Smooth muscle cell (in vitro differentiated cells): ENCODE results near the gene SUGCT. TPM values are rescaled to one million over a fixed set of nuclear protein-coding genes. Genes with fewer than 3 reads are reported as not detected.
"Not testable (repeated sequence)": the region's sequence is repeated elsewhere in the genome, so short reads cannot be mapped to it uniquely, and the experiment has no call there.

Source experiments
- DNase-seq: peaks from one replicate; lab custom pipeline; 2025; ENCODE audit not compliant: unreplicated experiment; lab: John Stamatoyannopoulos, UW
- H2AFZ ChIP-seq: fragments of 200-600 bp; sonication (generic); 2 replicates; pipeline ENCODE4 v1.6.0; 2016; ENCODE audit warnings: antibody characterized with exemption, low read depth, mild to moderate bottlenecking
- H3F3A ChIP-seq: fragments of 200-600 bp; sonication (generic); 2 replicates; pipeline ENCODE4 v1.6.0; 2017; ENCODE audit warnings: antibody characterized with exemption, low read depth
- H3K27ac ChIP-seq: fragments of 200-600 bp; sonication (generic); 2 replicates; pipeline ENCODE4 v1.5.1; 2016; ENCODE audit warnings: low read depth, mild to moderate bottlenecking
- H3K27me3 ChIP-seq: fragments of 200-600 bp; sonication (generic); 2 replicates; pipeline ENCODE4 v1.6.1; 2016; ENCODE audit warnings: low read depth, mild to moderate bottlenecking
- H3K36me3 ChIP-seq: fragments of 200-600 bp; sonication (generic); 2 replicates; pipeline ENCODE4 v1.5.1; 2016; ENCODE audit warnings: low read depth
- H3K4me1 ChIP-seq: fragments of 200-600 bp; sonication (generic); 2 replicates; pipeline ENCODE4 v1.5.1; 2016; ENCODE audit warnings: low read depth
- H3K4me2 ChIP-seq: fragments of 200-600 bp; sonication (generic); 2 replicates; pipeline ENCODE4 v1.6.0; 2016; ENCODE audit warnings: mild to moderate bottlenecking
- H3K4me3 ChIP-seq: fragments of 200-600 bp; sonication (generic); 2 replicates; pipeline ENCODE4 v1.5.1; 2016; ENCODE audit warnings: mild to moderate bottlenecking
- H3K79me2 ChIP-seq: fragments of 200-600 bp; sonication (generic); 2 replicates; pipeline ENCODE4 v1.6.0; 2016; ENCODE audit warnings: low read depth, mild to moderate bottlenecking
- H3K9ac ChIP-seq: fragments of 200-600 bp; sonication (generic); 2 replicates; pipeline ENCODE4 v1.6.0; 2016; ENCODE audit warnings: low read depth
- H3K9me3 ChIP-seq: fragments of 200-600 bp; sonication (generic); replicated peaks from 2 replicates; pipeline ENCODE4 v1.5.1; 2016; ENCODE audit warnings: low read depth
- H4K20me1 ChIP-seq: fragments of 200-600 bp; sonication (generic); 2 replicates; pipeline ENCODE4 v1.6.0; 2016; ENCODE audit warnings: low read depth
- CTCF ChIP-seq: fragments of 200-600 bp; sonication (generic); IDR thresholded peaks from 2 replicates; pipeline ENCODE4 v1.5.1; 2017; ENCODE audit warnings: borderline replicate concordance, mild to moderate bottlenecking, antibody characterized with exemption; ENCODE audit not compliant: insufficient read depth, poor library complexity, severe bottlenecking
- WGBS: methylation state at CpG from one replicate; pipeline ENCODE4 v1.1.7; 2016; ENCODE audit warnings: low lambda C conversion rate; 5-methylcytosine and 5-hydroxymethylcytosine counted together
- polyA plus RNA-seq: library from polyadenylated mRNA; unstranded; fragments of >200 nt; fragmentation: Nextera tagmentation; extraction: Ambion mirVana; gene quantifications from 2 replicates; pipeline ENCODE4 v1.2.1, GENCODE V29; 2016
- total RNA-seq: library from RNA; depleted of rRNA; stranded (reverse); fragments of >200 nt; gene quantifications from 2 replicates; pipeline ENCODE4 v1.2.3, GENCODE V29; 2014

SUGCT gene
- total and polyA plus RNA-seq, 2 experiments from 2014 or later, result 16.9 to 65.8 TPM

- H3F3A ChIP-seq, result no peaks in the 10 kb centered on the region
- no peak overlapping the region for H2AFZ ChIP-seq
- no peaks in the 10 kb centered on the region for H3K36me3 ChIP-seq
- no peak for DNase-seq
- H3K9me3 ChIP-seq, result no peaks in the 10 kb centered on the region
- H3K4me1 ChIP-seq, result no peaks in the 10 kb centered on the region
- no peak overlapping the region for H3K27ac ChIP-seq
- H3K9ac ChIP-seq, result no peak overlapping the region
- TF ChIP-seq CTCF, result no peak
- no peaks in the 10 kb centered on the region for H4K20me1 ChIP-seq
- no peak overlapping the region for H3K4me3 ChIP-seq
- 96% methylated on average over 5 of the region's 5 CpGs for WGBS
- no peak overlapping the region for H3K4me2 ChIP-seq
- H3K27me3 ChIP-seq, result no peaks in the 10 kb centered on the region
- peaks cover 2% of the 10 kb centered on the region for H3K79me2 ChIP-seq
Observed at GRCh38 chr7:40138973-40139372, 4.2 kb downstream of the SUGCT start.

- DNase-seq, H3K4me1 ChIP-seq, H3K9ac ChIP-seq, H3K4me3 ChIP-seq, H3K9me3 ChIP-seq, H4K20me1 ChIP-seq, H3K27me3 ChIP-seq, H3K27ac ChIP-seq, H3K4me2 ChIP-seq, H3F3A ChIP-seq, H3K36me3 ChIP-seq, H2AFZ ChIP-seq, H3K79me2 ChIP-seq: not testable (repeated sequence)
- 97% methylated on average over 13 of the region's 13 CpGs for WGBS
Observed at GRCh38 chr7:40139891-40140290, 5.1 kb downstream of the SUGCT start.

DNA sequence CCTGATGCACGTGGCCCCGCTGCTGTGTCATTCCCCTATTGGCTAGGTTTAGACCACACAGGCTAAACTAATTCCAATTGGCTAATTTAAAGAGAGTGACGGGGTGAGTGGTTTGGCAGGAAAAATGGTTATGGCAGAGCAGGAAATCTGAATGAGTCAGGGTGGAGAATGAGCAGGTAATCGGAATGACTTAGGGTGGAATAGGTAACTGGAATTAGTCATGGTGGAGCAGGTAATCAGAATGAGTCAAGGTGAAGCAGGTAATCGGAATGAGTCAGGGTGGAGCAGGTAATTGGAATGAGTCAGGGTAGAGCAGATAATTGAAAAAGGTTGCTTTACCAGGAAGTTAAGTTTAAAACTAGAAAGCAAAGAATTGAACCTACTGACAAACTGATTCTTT is 7.1 kb downstream of the SUGCT start:
- H3K36me3 ChIP-seq, H3K79me2 ChIP-seq, H3K27me3 ChIP-seq, H3K4me1 ChIP-seq, DNase-seq, H3F3A ChIP-seq, H3K4me2 ChIP-seq, H2AFZ ChIP-seq, H3K9me3 ChIP-seq, H4K20me1 ChIP-seq, H3K4me3 ChIP-seq: not testable (repeated sequence)
- Histone ChIP-seq H3K27ac (peak overlapping the region; percentile 74), H3K9ac (peak overlapping the region; percentile 58)
- 77% methylated on average over 5 of the region's 5 CpGs for WGBS

DNA sequence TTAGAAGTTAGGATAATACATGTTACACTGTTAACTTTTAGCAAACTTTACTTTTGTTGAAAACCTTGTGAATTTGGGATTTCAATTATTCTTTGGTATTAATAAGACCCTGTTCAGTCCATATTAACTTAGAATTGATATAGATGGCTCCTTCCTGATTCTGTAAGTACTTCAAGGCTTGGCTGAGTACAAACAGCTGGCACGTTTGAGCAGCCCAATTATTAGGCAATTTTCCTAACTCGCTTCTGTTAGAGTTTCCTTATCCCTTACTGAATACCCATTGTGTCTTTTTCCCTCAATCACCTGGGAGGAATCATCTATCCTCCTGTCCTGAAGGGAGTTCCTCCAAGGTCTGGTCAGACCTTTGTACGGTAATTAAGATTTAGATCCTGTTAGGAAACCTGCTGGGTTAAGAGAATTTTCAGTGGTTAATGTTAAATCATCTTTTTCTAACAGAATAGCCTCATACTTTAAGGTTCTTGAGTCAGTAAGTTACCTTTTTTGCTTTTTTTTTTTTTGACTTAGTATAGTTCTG is 10.9 kb downstream of the SUGCT start:
- H3K4me1 ChIP-seq, H3K9ac ChIP-seq, H4K20me1 ChIP-seq, H3K27me3 ChIP-seq, H3K27ac ChIP-seq, H3F3A ChIP-seq, H3K4me3 ChIP-seq, DNase-seq, H3K9me3 ChIP-seq, H2AFZ ChIP-seq, H3K36me3 ChIP-seq, H3K4me2 ChIP-seq, H3K79me2 ChIP-seq: not testable (repeated sequence)
- 89% methylated on average over 3 of the region's 3 CpGs for WGBS

DNA sequence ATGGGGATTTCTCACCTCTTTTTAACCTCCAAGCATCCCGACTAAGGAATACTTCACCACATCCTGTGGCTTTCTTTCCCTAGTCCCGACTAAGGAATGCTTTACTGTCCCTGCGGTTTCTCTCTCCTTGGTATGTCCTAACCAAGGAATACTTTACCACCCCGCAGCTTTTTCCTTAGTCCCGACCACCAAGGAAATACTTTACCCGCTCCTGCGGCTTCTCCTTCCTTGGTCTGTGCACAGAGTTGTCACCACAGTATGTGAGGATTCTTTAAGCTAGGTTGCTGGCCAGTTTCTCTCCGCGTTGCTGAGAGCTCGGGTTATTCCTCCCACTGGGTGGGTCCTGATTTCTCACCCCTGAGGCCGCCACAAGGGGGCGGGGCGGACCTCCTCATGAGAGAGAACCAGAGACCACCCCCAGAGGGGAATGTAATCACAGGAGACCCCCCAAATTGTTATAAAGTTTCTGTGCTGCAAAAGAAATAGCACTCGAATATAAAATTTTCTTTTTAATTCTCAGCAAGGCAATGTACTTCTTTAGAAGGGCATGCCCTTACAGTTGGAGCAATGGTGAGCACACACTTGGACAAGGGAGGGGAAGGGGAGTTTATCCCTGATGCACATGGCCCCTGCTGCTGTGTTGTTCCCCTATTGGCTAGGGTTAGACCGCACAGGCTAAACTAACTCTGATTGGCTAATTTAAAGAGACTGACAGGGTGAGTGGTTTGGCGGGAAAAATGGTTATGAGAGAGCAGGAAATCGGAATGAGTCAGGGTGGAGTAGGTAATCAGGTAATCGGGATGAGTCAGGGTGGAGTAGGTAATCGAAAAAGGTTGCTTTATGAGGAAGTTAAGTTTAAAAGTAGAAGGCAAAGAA is 12.8 kb downstream of the SUGCT start:
- Histone ChIP-seq H3K9ac (no peak overlapping the region), H3K4me1 (no peaks in the 10 kb centered on the region), H3K79me2 (no peaks in the 10 kb centered on the region), H3K9me3 (no peaks in the 10 kb centered on the region), H3K4me3 (no peak overlapping the region), H4K20me1 (no peaks in the 10 kb centered on the region), H3K36me3 (no peaks in the 10 kb centered on the region), H3K27me3 (no peaks in the 10 kb centered on the region), H3K4me2 (no peak overlapping the region), H3F3A (no peaks in the 10 kb centered on the region), H3K27ac (no peak overlapping the region), H2AFZ (no peak overlapping the region)
- DNase-seq, result no peak
- WGBS, result 75% methylated on average over 19 of the region's 19 CpGs
- no peak for TF ChIP-seq CTCF

GRCh38 chr7:40148247-40148580 is 13.4 kb downstream of the SUGCT start:
- H3K4me2 ChIP-seq, result not testable (repeated sequence)
- WGBS, result 97% methylated on average over 7 of the region's 7 CpGs

More at GRCh38 chr7:40148247-40148580, 13.4 kb downstream of the SUGCT start:
- H3K9me3 ChIP-seq, H3K4me3 ChIP-seq, H3K4me1 ChIP-seq, H2AFZ ChIP-seq, H3K79me2 ChIP-seq, H3K9ac ChIP-seq, H3K27ac ChIP-seq, H4K20me1 ChIP-seq, H3K36me3 ChIP-seq, H3F3A ChIP-seq, H3K27me3 ChIP-seq, DNase-seq: not testable (repeated sequence)
